DOHH2 (cell line): ENCODE data around the gene HOTAIR.

ENCODE experiments used
- H3F3A ChIP-seq: fragments of 200-600 bp; sonication (generic), shearing (Covaris generic); 2 replicates; pipeline ENCODE4 v1.6.0; 2016; ENCODE audit warnings: antibody characterized with exemption, mild to moderate bottlenecking; ENCODE audit not compliant: control insufficient read depth, insufficient read depth
- H3K27ac ChIP-seq: fragments of 200-600 bp; sonication (generic); 2 replicates; pipeline ENCODE4 v1.5.1; 2014; ENCODE audit warnings: low read depth, mild to moderate bottlenecking, low read length, moderate library complexity
- H3K27me3 ChIP-seq: fragments of 200-600 bp; sonication (generic); 2 replicates; pipeline ENCODE4 v1.6.1; 2014; ENCODE audit warnings: mild to moderate bottlenecking, low read length, mixed read lengths; ENCODE audit not compliant: control insufficient read depth
- H3K36me3 ChIP-seq: fragments of 200-600 bp; sonication (generic); 2 replicates; pipeline ENCODE4 v1.6.1; 2014; ENCODE audit warnings: mild to moderate bottlenecking, low read length, moderate library complexity, mixed read lengths; ENCODE audit not compliant: control insufficient read depth
- H3K4me1 ChIP-seq: fragments of 200-600 bp; sonication (generic); 2 replicates; pipeline ENCODE4 v1.6.1; 2014; ENCODE audit warnings: mild to moderate bottlenecking, low read length, mixed read lengths; ENCODE audit not compliant: control insufficient read depth
- H3K4me2 ChIP-seq: fragments of 200-600 bp; sonication (generic); 2 replicates; pipeline ENCODE4 v1.6.0; 2014; ENCODE audit warnings: mild to moderate bottlenecking, low read length, moderate library complexity
- H3K4me3 ChIP-seq: fragments of 200-600 bp; sonication (generic); 2 replicates; pipeline ENCODE4 v1.5.1; 2014; ENCODE audit warnings: mild to moderate bottlenecking, low read length, mixed read lengths
- H3K79me2 ChIP-seq: fragments of 200-600 bp; sonication (generic); 2 replicates; pipeline ENCODE4 v1.6.1; 2014; ENCODE audit warnings: mild to moderate bottlenecking, low read length, mixed read lengths; ENCODE audit not compliant: control insufficient read depth
- H3K9me2 ChIP-seq: fragments of 200-600 bp; sonication (generic); replicated peaks from 2 replicates; pipeline ENCODE4 v1.6.1; 2014; ENCODE audit warnings: mild to moderate bottlenecking, low read length, mixed read lengths; ENCODE audit not compliant: control insufficient read depth
- H3K9me3 ChIP-seq: fragments of 200-600 bp; sonication (generic); 2 replicates; pipeline ENCODE4 v1.6.1; 2014; ENCODE audit warnings: antibody characterized with exemption, low read length, mixed read lengths; ENCODE audit not compliant: control insufficient read depth, insufficient read depth
- H4K20me1 ChIP-seq: fragments of 200-600 bp; sonication (generic); 2 replicates; pipeline ENCODE4 v1.6.0; 2014; ENCODE audit warnings: low read depth, mild to moderate bottlenecking, antibody characterized with exemption, low read length, moderate library complexity; ENCODE audit not compliant: control insufficient read depth, insufficient read depth
- CTCF ChIP-seq: fragments of 200-600 bp; sonication (generic); IDR thresholded peaks from one replicate; pipeline ENCODE4 v1.5.1; 2014; ENCODE audit warnings: antibody characterized with exemption, mild to moderate bottlenecking, low read depth, low read length; ENCODE audit not compliant: poor library complexity, severe bottlenecking
- EZH2phosphoT487 ChIP-seq: fragments of 200-600 bp; sonication (generic); IDR thresholded peaks from 2 replicates; pipeline ENCODE4 v1.6.1; 2017; ENCODE audit warnings: borderline replicate concordance, mild to moderate bottlenecking, antibody characterized with exemption, low read length, moderate library complexity, mixed read lengths

Gene HOTAIR

GRCh38 chr12:53995378-53996239 lies 20.9 kb upstream of the HOTAIR start:
- Histone ChIP-seq H3K9me2 (no peaks in the 10 kb centered on the region), H3K4me1 (peaks cover 16% of the 10 kb centered on the region), H3K79me2 (no peaks in the 10 kb centered on the region), H3K4me2 (peak overlapping the region; percentile 64), H4K20me1 (no peaks in the 10 kb centered on the region), H3K4me3 (peak overlapping the region; percentile 45), H3K36me3 (no peaks in the 10 kb centered on the region), H3K27me3 (peaks cover 88% of the 10 kb centered on the region), H3F3A (no peaks in the 10 kb centered on the region), H3K9me3 (no peaks in the 10 kb centered on the region), H3K27ac (no peak overlapping the region)
- TF ChIP-seq CTCF (no peak), EZH2phosphoT487 (peak; percentile 83)

GRCh38 chr12:53995002-53995377 lies 20.2 kb upstream of the HOTAIR start:
- Histone ChIP-seq H3K27ac (no peak overlapping the region), H3K79me2 (no peaks in the 10 kb centered on the region), H3K9me3 (no peaks in the 10 kb centered on the region), H3K4me3 (no peak overlapping the region), H3K36me3 (no peaks in the 10 kb centered on the region), H3F3A (no peaks in the 10 kb centered on the region), H3K27me3 (peaks cover 94% of the 10 kb centered on the region), H4K20me1 (no peaks in the 10 kb centered on the region), H3K4me1 (peaks cover 19% of the 10 kb centered on the region), H3K4me2 (peak overlapping the region; percentile 64), H3K9me2 (no peaks in the 10 kb centered on the region)
- TF ChIP-seq CTCF: no peak
- TF ChIP-seq EZH2phosphoT487: no peak

- Histone ChIP-seq H3K27ac (no peak overlapping the region), H4K20me1 (no peaks in the 10 kb centered on the region), H3K36me3 (no peaks in the 10 kb centered on the region), H3K4me3 (no peak overlapping the region), H3K9me2 (no peaks in the 10 kb centered on the region), H3F3A (0 out of 2 replicates have a peak, but pooled peaks cover 2% of the 10 kb centered on the region), H3K9me3 (no peaks in the 10 kb centered on the region), H3K27me3 (peaks cover 96% of the 10 kb centered on the region), H3K4me2 (no peak overlapping the region), H3K79me2 (no peaks in the 10 kb centered on the region), H3K4me1 (peaks cover 25% of the 10 kb centered on the region)
- TF ChIP-seq EZH2phosphoT487 (no peak), CTCF (no peak)
Measured at GRCh38 chr12:53994264-53995001, 19.7 kb upstream of the HOTAIR start.
